Endodermal cell (in vitro differentiated cells): ENCODE data around the gene ABHD5. TPM values are rescaled to one million over a fixed set of nuclear protein-coding genes. Genes with fewer than 3 reads are reported as not detected.

Experiments used
- DNase-seq: peaks from one replicate; pipeline ENCODE4 v3.0.0-alpha.2; 2017
- H3K27ac ChIP-seq: 2 replicates; pipeline ENCODE4 v1.5.1; 2013; ENCODE audit warnings: mild to moderate bottlenecking, low read depth, low read length, moderate library complexity
- H3K27me3 ChIP-seq: 2 replicates; pipeline ENCODE4 v1.6.1; 2013; ENCODE audit warnings: mild to moderate bottlenecking, low read length, moderate library complexity; ENCODE audit not compliant: insufficient read depth, control insufficient read depth, poor library complexity, severe bottlenecking
- H3K36me3 ChIP-seq: 2 replicates; pipeline ENCODE4 v1.7.0; 2013; ENCODE audit warnings: mild to moderate bottlenecking, low read length, moderate library complexity; ENCODE audit not compliant: control insufficient read depth, insufficient read depth
- H3K4me1 ChIP-seq: one replicate; pipeline ENCODE4 v1.7.0; 2013; ENCODE audit warnings: low read length; ENCODE audit not compliant: control insufficient read depth, insufficient read depth
- H3K4me3 ChIP-seq: 2 replicates; pipeline ENCODE4 v1.5.1; 2013; ENCODE audit warnings: mild to moderate bottlenecking, low read length, moderate library complexity
- H3K9ac ChIP-seq: 2 replicates; pipeline ENCODE4 v1.6.1; 2013; ENCODE audit warnings: mild to moderate bottlenecking, low read length, moderate library complexity; ENCODE audit not compliant: poor library complexity, severe bottlenecking; ENCODE audit errors: extremely low read depth
- H3K9me3 ChIP-seq: 2 replicates; pipeline ENCODE4 v1.6.1; 2013; ENCODE audit warnings: mild to moderate bottlenecking, low read length, moderate library complexity; ENCODE audit not compliant: control insufficient read depth
- H3K27ac Mint-ChIP-seq: 2 replicates; pipeline ENCODE4 v1.8.0; 2020; ENCODE audit warnings: mixed read lengths
- H3K27me3 Mint-ChIP-seq: 2 replicates; pipeline ENCODE4 v1.8.0; 2021; ENCODE audit warnings: mild to moderate bottlenecking, mixed read lengths; ENCODE audit not compliant: insufficient read depth
- H3K36me3 Mint-ChIP-seq: 2 replicates; pipeline ENCODE4 v1.8.0; 2020; ENCODE audit warnings: low read depth, mixed read lengths
- H3K4me1 Mint-ChIP-seq: 2 replicates; pipeline ENCODE4 v1.8.0; 2020; ENCODE audit warnings: mixed read lengths
- H3K4me3 Mint-ChIP-seq: 2 replicates; pipeline ENCODE4 v1.8.0; 2020; ENCODE audit warnings: mild to moderate bottlenecking, moderate library complexity, mixed read lengths
- H3K9me3 Mint-ChIP-seq: 2 replicates; pipeline ENCODE4 v1.8.0; 2020; ENCODE audit warnings: mild to moderate bottlenecking, mixed read lengths
- WGBS, 2 experiments: methylation state at CpG; one replicate each; pipeline versions ENCODE4 v1.1.5 to v1.1.7; 2013; ENCODE audit warnings: missing lambda C conversion rate in 2 of 2, mixed read lengths in 1 of 2; ENCODE audit not compliant: insufficient coverage in 1 of 2, insufficient read length in 1 of 2; 5-methylcytosine and 5-hydroxymethylcytosine counted together
- total RNA-seq, 2 donors: library from RNA; stranded (reverse); fragmentation: NEBNext Ultra II Directional in 1 of 2; extraction: Animal tissue kit (Norgen Biotek cat#: 25700) in 1 of 2; gene quantifications; 2 replicates in 1 of 2; 3 replicates in 1 of 2; pipeline ENCODE4 v1.2.1, GENCODE V29; 2021
- TF ChIP-seq, protein P1 (sequence below): fragments of 200-600 bp; sonication (generic); conservative IDR thresholded peaks from 2 replicates; pipeline ENCODE4 v1.5.0; 2021; ENCODE audit warnings: antibody characterized with exemption, mild to moderate bottlenecking

ABHD5 gene
- total RNA-seq, 2 donors from 2014 or later: 20.5 to 24.1 TPM

- H3K4me3 Mint-ChIP-seq: no peak overlapping the region
- H3K27ac Mint-ChIP-seq: no peak overlapping the region
- no peak overlapping the region for H3K4me3 ChIP-seq
- no peak overlapping the region for H3K27ac ChIP-seq
- TF ChIP-seq, protein P1, sequence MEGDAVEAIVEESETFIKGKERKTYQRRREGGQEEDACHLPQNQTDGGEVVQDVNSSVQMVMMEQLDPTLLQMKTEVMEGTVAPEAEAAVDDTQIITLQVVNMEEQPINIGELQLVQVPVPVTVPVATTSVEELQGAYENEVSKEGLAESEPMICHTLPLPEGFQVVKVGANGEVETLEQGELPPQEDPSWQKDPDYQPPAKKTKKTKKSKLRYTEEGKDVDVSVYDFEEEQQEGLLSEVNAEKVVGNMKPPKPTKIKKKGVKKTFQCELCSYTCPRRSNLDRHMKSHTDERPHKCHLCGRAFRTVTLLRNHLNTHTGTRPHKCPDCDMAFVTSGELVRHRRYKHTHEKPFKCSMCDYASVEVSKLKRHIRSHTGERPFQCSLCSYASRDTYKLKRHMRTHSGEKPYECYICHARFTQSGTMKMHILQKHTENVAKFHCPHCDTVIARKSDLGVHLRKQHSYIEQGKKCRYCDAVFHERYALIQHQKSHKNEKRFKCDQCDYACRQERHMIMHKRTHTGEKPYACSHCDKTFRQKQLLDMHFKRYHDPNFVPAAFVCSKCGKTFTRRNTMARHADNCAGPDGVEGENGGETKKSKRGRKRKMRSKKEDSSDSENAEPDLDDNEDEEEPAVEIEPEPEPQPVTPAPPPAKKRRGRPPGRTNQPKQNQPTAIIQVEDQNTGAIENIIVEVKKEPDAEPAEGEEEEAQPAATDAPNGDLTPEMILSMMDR: no peak
- H3K4me1 ChIP-seq: no peaks in the 10 kb centered on the region
- WGBS, 2 experiments: 58 to 68% methylated on average over 2 of the region's 2 CpGs
- H3K36me3 ChIP-seq: no peaks in the 10 kb centered on the region
- no peak overlapping the region for H3K9ac ChIP-seq
- H3K27me3 ChIP-seq: no peaks in the 10 kb centered on the region
- H3K4me1 Mint-ChIP-seq: peaks cover 14% of the 10 kb centered on the region
- DNase-seq: no peak
- H3K9me3 Mint-ChIP-seq: peaks cover 10% of the 10 kb centered on the region
- peaks cover 10% of the 10 kb centered on the region for H3K36me3 Mint-ChIP-seq
- no peaks in the 10 kb centered on the region for H3K9me3 ChIP-seq
- H3K27me3 Mint-ChIP-seq: peaks cover 2% of the 10 kb centered on the region
These were observed 3.8 kb upstream of the ABHD5 start for GRCh38 chr3:43686700-43687498.

- H3K27me3 Mint-ChIP-seq: peaks cover 2% of the 10 kb centered on the region
- H3K27ac Mint-ChIP-seq: no peak overlapping the region
- 100% methylated on average over 1 of the region's 1 CpG for WGBS, 2 experiments
- H3K9me3 Mint-ChIP-seq: peaks cover 7% of the 10 kb centered on the region
- Histone ChIP-seq H3K27ac (no peak overlapping the region), H3K9me3 (no peaks in the 10 kb centered on the region), H3K4me3 (no peak overlapping the region), H3K4me1 (peaks cover 4% of the 10 kb centered on the region), H3K9ac (no peak overlapping the region), H3K36me3 (no peaks in the 10 kb centered on the region), H3K27me3 (no peaks in the 10 kb centered on the region)
- TF ChIP-seq, protein P1: no peak
- no peak overlapping the region for H3K4me3 Mint-ChIP-seq
- DNase-seq: no peak
- H3K4me1 Mint-ChIP-seq: peaks cover 19% of the 10 kb centered on the region
- peaks cover 10% of the 10 kb centered on the region for H3K36me3 Mint-ChIP-seq
These were observed 3.3 kb upstream of the ABHD5 start for GRCh38 chr3:43687499-43687811.

DNA sequence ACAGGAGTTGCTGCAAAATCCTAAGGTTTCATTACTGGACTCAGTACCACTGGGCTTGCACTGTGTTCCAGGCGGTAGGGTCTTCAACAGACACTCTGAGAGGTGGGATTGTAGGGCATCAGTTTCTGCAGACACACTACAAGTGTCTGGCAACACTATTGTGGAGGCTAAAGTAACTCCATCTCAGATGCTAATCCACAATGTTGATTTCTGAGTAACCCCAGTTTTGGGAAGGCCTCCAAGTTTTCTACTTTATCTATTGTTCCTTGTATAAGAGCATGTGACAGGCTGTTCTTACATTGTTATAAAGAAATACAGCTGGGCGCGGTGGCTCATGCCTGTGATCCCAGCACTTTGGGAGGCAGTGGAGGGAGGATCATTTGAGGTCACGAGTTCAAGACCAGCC is 2.5 kb upstream of the ABHD5 start:
- Mint-ChIP-seq H3K4me1 (peaks cover 25% of the 10 kb centered on the region), H3K4me3 (no peak overlapping the region), H3K27ac (no peak overlapping the region), H3K9me3 (peaks cover 5% of the 10 kb centered on the region), H3K36me3 (peaks cover 10% of the 10 kb centered on the region), H3K27me3 (peaks cover 2% of the 10 kb centered on the region)
- no peaks in the 10 kb centered on the region for H3K27me3 ChIP-seq
- H3K36me3 ChIP-seq: no peaks in the 10 kb centered on the region
- peaks cover 11% of the 10 kb centered on the region for H3K4me1 ChIP-seq
- TF ChIP-seq, protein P1: no peak
- WGBS, 2 experiments: 90 to 98% methylated on average over 1 to 4 of the region's 4 CpGs
- H3K27ac ChIP-seq: no peak overlapping the region
- no peak overlapping the region for H3K9ac ChIP-seq
- DNase-seq: no peak
- no peak overlapping the region for H3K4me3 ChIP-seq
- H3K9me3 ChIP-seq: no peaks in the 10 kb centered on the region
